Lung (tissue), 12 donors: ENCODE data around the gene PRKCZ. TPM values are rescaled to one million over a fixed set of nuclear protein-coding genes. Genes with fewer than 3 reads are reported as not detected.

Experiments used
- ATAC-seq: fragments of 200-7000 bp; cut with Tn5 transposase; one replicate; pipeline ENCODE4 v1.9.1; 2020; ENCODE audit warnings: moderate number of reproducible peaks; ENCODE audit not compliant: insufficient read depth, low FRiP score
- DNase-seq, 3 donors: peaks; one replicate each; pipeline ENCODE4 v3.0.0-alpha.2; 2013 to 2017
- H3K27ac ChIP-seq, 2 donors: one replicate each; pipeline ENCODE4 v1.5.1; 2013; ENCODE audit warnings: mild to moderate bottlenecking in 2 of 2, moderate library complexity in 2 of 2, control low read depth in 1 of 2, inconsistent platforms in 1 of 2, low read depth in 1 of 2, low read length in 1 of 2
- H3K27me3 ChIP-seq, 3 donors: one replicate each; pipeline ENCODE4 v1.5.1; 2013; ENCODE audit warnings: low read length in 2 of 3; ENCODE audit not compliant: control insufficient read depth in 3 of 3, insufficient read depth in 3 of 3
- H3K36me3 ChIP-seq, 4 donors: one replicate each; pipeline ENCODE4 v1.5.1; 2013; ENCODE audit warnings: low read length in 4 of 4, mild to moderate bottlenecking in 1 of 4, moderate library complexity in 1 of 4; ENCODE audit not compliant: control insufficient read depth in 4 of 4, insufficient read depth in 4 of 4
- H3K4me1 ChIP-seq, 5 donors: one replicate each; pipeline ENCODE4 v1.5.1; 2013; ENCODE audit warnings: low read length in 5 of 5, mild to moderate bottlenecking in 2 of 5, moderate library complexity in 1 of 5; ENCODE audit not compliant: control insufficient read depth in 5 of 5, insufficient read depth in 5 of 5
- H3K4me3 ChIP-seq: one replicate; pipeline ENCODE4 v1.5.1; 2013; ENCODE audit warnings: mild to moderate bottlenecking, control low read depth, moderate library complexity
- H3K9ac ChIP-seq, 2 donors: one replicate each; pipeline ENCODE4 v1.5.1; 2013; ENCODE audit warnings: low read length in 2 of 2, control low read depth in 1 of 2; ENCODE audit not compliant: insufficient read depth in 1 of 2
- H3K9me3 ChIP-seq, 4 donors: one replicate each; pipeline ENCODE4 v1.5.1; 2013; ENCODE audit warnings: low read length in 3 of 4, mild to moderate bottlenecking in 1 of 4, moderate library complexity in 1 of 4; ENCODE audit not compliant: control insufficient read depth in 4 of 4, insufficient read depth in 3 of 4
- CTCF ChIP-seq: IDR thresholded peaks from 2 replicates; pipeline ENCODE4 v1.5.1; 2012; ENCODE audit warnings: mild to moderate bottlenecking; ENCODE audit errors: control extremely low read depth, extremely low read depth
- WGBS, 2 donors: extraction: QIAGEN DNeasy Blood & Tissue Kit; methylation state at CpG; one replicate each; pipeline ENCODE4 v1.1.7; 2013; 5-methylcytosine and 5-hydroxymethylcytosine counted together
- polyA plus RNA-seq, 2 donors: library from polyadenylated mRNA; stranded (reverse); fragments of 200-250 nt; gene quantifications; one replicate each; pipeline ENCODE4 v1.2.1, GENCODE V29; 2013
- total RNA-seq, 2 donors: library from RNA; depleted of rRNA in 1 of 2; stranded (reverse); fragments of >200 nt in 1 of 2; gene quantifications; one replicate each; pipeline ENCODE4 v1.2.1, GENCODE V29; 2014 to 2021
- donor health status: control.
- donor health status: control.
- donor health status: Bipolar disorder and iron deficiency.
- donor health status: healthy.
- donor health status: DM: yes; HTN: yes; CAD: no.

PRKCZ gene
- total and polyA plus RNA-seq, 4 donors = 55.2 to 149 (median 117) TPM

- peaks cover 0 to 5% (median 0%) of the 10 kb centered on the region in 4 donors for H3K36me3 ChIP-seq
- H3K27ac ChIP-seq = peak overlapping the region in 1 of 2 donors; percentile 90
- no peak overlapping the region for H3K9ac ChIP-seq
- H3K4me1 ChIP-seq = peaks cover 0 to 2% (median 0%) of the 10 kb centered on the region in 5 donors
- no peak overlapping the region for H3K4me3 ChIP-seq
- H3K9me3 ChIP-seq = peaks cover 0 to 4% (median under 1%) of the 10 kb centered on the region in 4 donors
- TF ChIP-seq CTCF = no peak
- DNase-seq = no peak
- H3K27me3 ChIP-seq = no peaks in the 10 kb centered on the region
- no peak for ATAC-seq
- WGBS, 2 donors = 81 to 95% methylated on average over 17 to 23 of the region's 23 CpGs
Observed at GRCh38 chr1:2060535-2060934, 10.3 kb downstream of the PRKCZ start.

- DNase-seq = peak; percentile 22 to 62 (median 34)
- TF ChIP-seq CTCF = no peak
- Histone ChIP-seq H3K9me3 (peaks cover 0 to 7% (median under 1%) of the 10 kb centered on the region in 4 donors), H3K9ac (no peak overlapping the region), H3K27me3 (no peaks in the 10 kb centered on the region), H3K4me3 (no peak overlapping the region), H3K36me3 (peaks cover 0 to 5% (median 0%) of the 10 kb centered on the region in 4 donors), H3K27ac (peak overlapping the region in 1 of 2 donors; percentile 97), H3K4me1 (peaks cover 0 to 2% (median 0%) of the 10 kb centered on the region in 5 donors)
- ATAC-seq = peak; percentile 74
- 65 to 78% methylated on average over 28 of the region's 28 CpGs for WGBS, 2 donors
Observed at GRCh38 chr1:2061065-2061778, 11.0 kb downstream of the PRKCZ start.

GRCh38 chr1:2065699-2066098, 15.5 kb downstream of the PRKCZ start:
- no peaks in the 10 kb centered on the region for H3K27me3 ChIP-seq
- TF ChIP-seq CTCF = no peak
- 92 to 97% methylated on average over 4 of the region's 4 CpGs for WGBS, 2 donors
- no peak overlapping the region for H3K27ac ChIP-seq
- no peak for DNase-seq
- H3K36me3 ChIP-seq = peaks cover 0 to 10% (median 0%) of the 10 kb centered on the region in 4 donors
- H3K9me3 ChIP-seq = peaks cover 0 to 7% (median under 1%) of the 10 kb centered on the region in 4 donors
- no peak overlapping the region for H3K9ac ChIP-seq
- H3K4me1 ChIP-seq = no peaks in the 10 kb centered on the region
- no peak overlapping the region for H3K4me3 ChIP-seq
- no peak for ATAC-seq
